DND-41 (cell line): ENCODE results near the gene EPHA8.

Experiments
- EZH2 ChIP-seq: IDR thresholded peaks from 3 replicates; pipeline ENCODE4 v1.6.1; 2012; ENCODE audit warnings: borderline replicate concordance, low read depth, mild to moderate bottlenecking, moderate library complexity, low read length, inconsistent platforms; ENCODE audit not compliant: severe bottlenecking
- TF ChIP-seq, protein P1 (sequence below): IDR thresholded peaks from 2 replicates; pipeline ENCODE4 v1.5.1; 2012; ENCODE audit warnings: borderline replicate concordance, low read length, moderate library complexity, mild to moderate bottlenecking; ENCODE audit not compliant: poor library complexity, severe bottlenecking; ENCODE audit errors: extremely low read depth

DNA sequence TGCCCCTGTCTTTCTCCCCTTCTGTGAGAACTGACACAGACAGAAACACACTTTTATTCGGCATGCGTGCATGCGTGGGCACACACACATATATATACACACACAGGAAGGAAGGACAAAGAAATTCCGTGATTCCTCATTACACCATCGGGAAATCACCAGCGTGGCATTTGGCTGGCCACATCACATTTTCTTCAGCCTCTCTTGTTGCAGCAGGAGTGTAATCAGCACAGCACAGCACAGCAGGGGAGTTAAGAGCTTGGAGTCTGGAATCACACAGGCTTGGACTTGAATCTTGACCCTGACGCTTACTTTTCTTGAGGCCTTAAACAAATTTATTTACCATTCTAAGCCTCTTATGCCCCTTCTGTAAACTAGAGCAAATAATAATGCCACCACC lies 45.3 kb upstream of the EPHA8 start:
- TF ChIP-seq, protein P1, sequence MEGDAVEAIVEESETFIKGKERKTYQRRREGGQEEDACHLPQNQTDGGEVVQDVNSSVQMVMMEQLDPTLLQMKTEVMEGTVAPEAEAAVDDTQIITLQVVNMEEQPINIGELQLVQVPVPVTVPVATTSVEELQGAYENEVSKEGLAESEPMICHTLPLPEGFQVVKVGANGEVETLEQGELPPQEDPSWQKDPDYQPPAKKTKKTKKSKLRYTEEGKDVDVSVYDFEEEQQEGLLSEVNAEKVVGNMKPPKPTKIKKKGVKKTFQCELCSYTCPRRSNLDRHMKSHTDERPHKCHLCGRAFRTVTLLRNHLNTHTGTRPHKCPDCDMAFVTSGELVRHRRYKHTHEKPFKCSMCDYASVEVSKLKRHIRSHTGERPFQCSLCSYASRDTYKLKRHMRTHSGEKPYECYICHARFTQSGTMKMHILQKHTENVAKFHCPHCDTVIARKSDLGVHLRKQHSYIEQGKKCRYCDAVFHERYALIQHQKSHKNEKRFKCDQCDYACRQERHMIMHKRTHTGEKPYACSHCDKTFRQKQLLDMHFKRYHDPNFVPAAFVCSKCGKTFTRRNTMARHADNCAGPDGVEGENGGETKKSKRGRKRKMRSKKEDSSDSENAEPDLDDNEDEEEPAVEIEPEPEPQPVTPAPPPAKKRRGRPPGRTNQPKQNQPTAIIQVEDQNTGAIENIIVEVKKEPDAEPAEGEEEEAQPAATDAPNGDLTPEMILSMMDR = no peak
- TF ChIP-seq EZH2 = no peak
